ENCODE measurements around the gene PABPC1L. TPM values are rescaled to one million over a fixed set of nuclear protein-coding genes. Genes with fewer than 3 reads are reported as not detected.

Gene PABPC1L
- total and polyA plus RNA-seq, 2 donors (not counting 1 experiment from before 2014, with no cell fraction given) = 105 to 295 TPM

DNA sequence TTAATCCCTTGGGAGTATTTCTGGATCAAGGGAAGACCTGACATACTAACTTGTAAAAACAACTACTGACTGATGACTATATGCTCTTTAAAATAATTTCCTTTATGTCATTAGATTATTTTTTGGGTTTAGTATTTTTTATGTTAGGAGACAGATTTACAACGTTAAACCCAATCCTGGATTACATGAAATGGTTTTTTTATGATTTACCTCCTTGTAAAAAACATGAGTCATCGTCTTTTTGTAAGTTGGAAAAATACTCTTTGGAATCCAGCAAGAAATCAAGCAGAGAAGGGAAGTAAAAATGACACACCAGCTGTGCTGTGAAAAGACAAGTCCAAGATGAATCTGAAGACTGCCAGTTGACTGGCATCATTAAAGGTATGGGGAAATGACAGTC, 63.2 kb downstream of the PABPC1L start:
- Histone ChIP-seq H4K20me1 (ENCODE audit: control insufficient read depth, insufficient read depth, low read length, poor library complexity, severe bottlenecking) (no peaks in the 10 kb centered on the region), H3K36me3 (replicated peaks in 1 of 2; ENCODE audit: control extremely low read depth in 1 of 2, control insufficient read depth in 1 of 2, extremely low read depth in 1 of 2, insufficient read depth in 2 of 2, low read length in 1 of 2) (peaks cover 16 to 61% of the 10 kb centered on the region in 2 experiments), H3K27me3 (replicated peaks in 1 of 4; ENCODE audit: control extremely low read depth in 1 of 4, control insufficient read depth in 3 of 4, insufficient read depth in 4 of 4, low read length in 3 of 4) (no peaks in the 10 kb centered on the region), H3K27ac (ENCODE audit: low read length in 2 of 2) (peak overlapping the region; percentile 9 to 52), H3K4me2 (replicated peaks; ENCODE audit: low read depth, low read length, poor library complexity, severe bottlenecking) (no peak overlapping the region), H3K4me1 (ENCODE audit: control insufficient read depth in 2 of 2, insufficient read depth in 2 of 2, low read length in 2 of 2) (peaks cover 39 to 48% of the 10 kb centered on the region in 2 donors), H3K9ac (ENCODE audit: low read length) (no peak overlapping the region), H3K79me2 (ENCODE audit: control insufficient read depth, insufficient read depth, low read length) (peaks cover 99% of the 10 kb centered on the region), H3K9me3 (ENCODE audit: control extremely low read depth in 1 of 3, control insufficient read depth in 2 of 3, insufficient read depth in 1 of 3, low read length in 2 of 3) (no peaks in the 10 kb centered on the region), H3K4me3 (ENCODE audit: control extremely low read depth in 1 of 5, extremely low read depth in 1 of 5, insufficient read depth in 1 of 5, low read depth in 2 of 5, low read length in 4 of 5) (no peak overlapping the region), H2AFZ (ENCODE audit: insufficient read depth, low read depth, low read length, poor library complexity, severe bottlenecking) (no peak overlapping the region)
- intact Hi-C loops (cut with micrococcal nuclease) = loop anchor here (5.0 kb wide), 1 partner anchor 39 kb away; no protein-coding TSS in a partner anchor
- DNase-seq (no peak), ATAC-seq (ENCODE audit: low read depth) (no peak)
- Mint-ChIP-seq H3K4me3 (peak overlapping the region; percentile 57), H3K4me1 (peaks cover 75% of the 10 kb centered on the region), H3K9me3 (ENCODE audit: insufficient read depth) (no peaks in the 10 kb centered on the region), H3K27me3 (no peaks in the 10 kb centered on the region), H3K27ac (peak overlapping the region; percentile 5)
- CTCF ChIA-PET = interaction anchor here (1.2 kb wide), 1 partner anchor 13 kb away, joined by 4 read pairs; the partner anchor contains the start of gene TOMM34
- TF ChIP-seq EZH2 (IDR thresholded peaks at IDR 0.05; ENCODE audit: borderline replicate concordance, insufficient read depth, low read depth, low read length, poor library complexity, severe bottlenecking) = no peak
- TF ChIP-seq, protein P1, sequence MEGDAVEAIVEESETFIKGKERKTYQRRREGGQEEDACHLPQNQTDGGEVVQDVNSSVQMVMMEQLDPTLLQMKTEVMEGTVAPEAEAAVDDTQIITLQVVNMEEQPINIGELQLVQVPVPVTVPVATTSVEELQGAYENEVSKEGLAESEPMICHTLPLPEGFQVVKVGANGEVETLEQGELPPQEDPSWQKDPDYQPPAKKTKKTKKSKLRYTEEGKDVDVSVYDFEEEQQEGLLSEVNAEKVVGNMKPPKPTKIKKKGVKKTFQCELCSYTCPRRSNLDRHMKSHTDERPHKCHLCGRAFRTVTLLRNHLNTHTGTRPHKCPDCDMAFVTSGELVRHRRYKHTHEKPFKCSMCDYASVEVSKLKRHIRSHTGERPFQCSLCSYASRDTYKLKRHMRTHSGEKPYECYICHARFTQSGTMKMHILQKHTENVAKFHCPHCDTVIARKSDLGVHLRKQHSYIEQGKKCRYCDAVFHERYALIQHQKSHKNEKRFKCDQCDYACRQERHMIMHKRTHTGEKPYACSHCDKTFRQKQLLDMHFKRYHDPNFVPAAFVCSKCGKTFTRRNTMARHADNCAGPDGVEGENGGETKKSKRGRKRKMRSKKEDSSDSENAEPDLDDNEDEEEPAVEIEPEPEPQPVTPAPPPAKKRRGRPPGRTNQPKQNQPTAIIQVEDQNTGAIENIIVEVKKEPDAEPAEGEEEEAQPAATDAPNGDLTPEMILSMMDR (IDR thresholded peaks at IDR 0.05) = no peak
- POLR2A ChIA-PET = no interaction called here
- no CpG with 5 or more reads among the region's 2 CpGs for WGBS (ENCODE audit: insufficient coverage)

DNA sequence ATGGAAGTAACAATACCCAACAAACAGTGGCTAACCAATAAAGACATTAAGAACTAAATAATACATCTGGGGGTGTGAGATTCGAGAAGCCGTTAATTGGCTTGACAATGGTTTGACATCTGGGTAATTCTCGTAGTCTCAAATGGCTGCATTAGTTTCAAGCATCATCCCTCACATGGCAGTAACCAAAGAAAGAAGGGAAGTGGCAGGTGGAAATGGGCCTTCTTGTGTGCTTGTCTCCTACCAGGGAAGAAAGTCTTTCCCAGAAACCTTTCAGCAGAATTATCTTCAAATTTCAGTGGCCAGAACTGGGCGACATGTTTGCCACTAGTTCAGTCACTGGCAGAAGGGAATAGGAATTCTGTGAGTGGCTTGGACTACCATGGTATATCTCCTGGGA, 66.8 kb downstream of the PABPC1L start:
- Histone ChIP-seq H3K9me3 (ENCODE audit: control extremely low read depth in 1 of 3, control insufficient read depth in 2 of 3, insufficient read depth in 1 of 3, low read length in 2 of 3) (no peaks in the 10 kb centered on the region), H3K9ac (ENCODE audit: low read length) (no peak overlapping the region), H3K27me3 (replicated peaks in 1 of 4; ENCODE audit: control extremely low read depth in 1 of 4, control insufficient read depth in 3 of 4, insufficient read depth in 4 of 4, low read length in 3 of 4) (no peaks in the 10 kb centered on the region), H3K27ac (ENCODE audit: low read length in 2 of 2) (peak overlapping the region in 1 of 2 donors; percentile 98), H2AFZ (ENCODE audit: insufficient read depth, low read depth, low read length, poor library complexity, severe bottlenecking) (no peak overlapping the region), H3K36me3 (replicated peaks in 1 of 2; ENCODE audit: control extremely low read depth in 1 of 2, control insufficient read depth in 1 of 2, extremely low read depth in 1 of 2, insufficient read depth in 2 of 2, low read length in 1 of 2) (peaks cover 17 to 78% of the 10 kb centered on the region in 2 experiments), H3K4me1 (ENCODE audit: control insufficient read depth in 2 of 2, insufficient read depth in 2 of 2, low read length in 2 of 2) (peaks cover 33 to 40% of the 10 kb centered on the region in 2 donors), H4K20me1 (ENCODE audit: control insufficient read depth, insufficient read depth, low read length, poor library complexity, severe bottlenecking) (no peaks in the 10 kb centered on the region), H3K4me2 (replicated peaks; ENCODE audit: low read depth, low read length, poor library complexity, severe bottlenecking) (no peak overlapping the region), H3K79me2 (ENCODE audit: control insufficient read depth, insufficient read depth, low read length) (peaks cover 83% of the 10 kb centered on the region), H3K4me3 (ENCODE audit: control extremely low read depth in 1 of 5, extremely low read depth in 1 of 5, insufficient read depth in 1 of 5, low read depth in 2 of 5, low read length in 4 of 5) (no peak overlapping the region)
- no peak overlapping the region for H3K4me3 Mint-ChIP-seq
- TF ChIP-seq EZH2 (IDR thresholded peaks at IDR 0.05; ENCODE audit: borderline replicate concordance, insufficient read depth, low read depth, low read length, poor library complexity, severe bottlenecking) = no peak
- TF ChIP-seq, protein P1 (IDR thresholded peaks at IDR 0.05) = no peak
- WGBS (ENCODE audit: insufficient coverage) = no CpG with 5 or more reads among the region's 4 CpGs
- H3K27ac Mint-ChIP-seq = peak overlapping the region; percentile 46
- ATAC-seq (ENCODE audit: low read depth) (no peak), DNase-seq (no peak)
- intact Hi-C loops (cut with micrococcal nuclease) = no loop called here
- H3K4me1 Mint-ChIP-seq = peaks cover 68% of the 10 kb centered on the region
- ChIA-PET POLR2A (interaction anchor here (0.7 to 3.1 kb wide), 2 partner anchors 10 to 14 kb away, joined by 4 to 43 read pairs; partner anchors contain the start of gene STK4), CTCF (interaction anchor here (1.2 to 3.3 kb wide), 3 partner anchors 10 to 35 kb away, joined by 3 to 32 read pairs (median 12); partner anchors contain the start of genes STK4 and TOMM34)
- H3K27me3 Mint-ChIP-seq = no peaks in the 10 kb centered on the region
- H3K9me3 Mint-ChIP-seq (ENCODE audit: insufficient read depth) = no peaks in the 10 kb centered on the region
